ENCODE measurements around the gene EMILIN1.

- TF ChIP-seq CTCF (IDR thresholded peaks at IDR 0.05) (no peak), POLR2A (IDR thresholded peaks at IDR 0.05) (no peak), POLR2AphosphoS5 (IDR thresholded peaks at IDR 0.05) (no peak)
Measured at GRCh38 chr2:27100036-27100435, 21.6 kb downstream of the EMILIN1 start.

Measured in breast epithelium (tissue), 3 donors.